NCI-H2081 treated with DMSO at 0.1 percent for 48 hours (cell line): ENCODE measurements around the gene PYCR2.
"Not testable (repeated sequence)": the region's sequence is repeated elsewhere in the genome, so short reads cannot be mapped to it uniquely, and the experiment has no call there.

Source experiments
- DNase-seq: peaks from one replicate; lab custom pipeline; 2025; lab: John Stamatoyannopoulos, UW

PYCR2 gene

DNA sequence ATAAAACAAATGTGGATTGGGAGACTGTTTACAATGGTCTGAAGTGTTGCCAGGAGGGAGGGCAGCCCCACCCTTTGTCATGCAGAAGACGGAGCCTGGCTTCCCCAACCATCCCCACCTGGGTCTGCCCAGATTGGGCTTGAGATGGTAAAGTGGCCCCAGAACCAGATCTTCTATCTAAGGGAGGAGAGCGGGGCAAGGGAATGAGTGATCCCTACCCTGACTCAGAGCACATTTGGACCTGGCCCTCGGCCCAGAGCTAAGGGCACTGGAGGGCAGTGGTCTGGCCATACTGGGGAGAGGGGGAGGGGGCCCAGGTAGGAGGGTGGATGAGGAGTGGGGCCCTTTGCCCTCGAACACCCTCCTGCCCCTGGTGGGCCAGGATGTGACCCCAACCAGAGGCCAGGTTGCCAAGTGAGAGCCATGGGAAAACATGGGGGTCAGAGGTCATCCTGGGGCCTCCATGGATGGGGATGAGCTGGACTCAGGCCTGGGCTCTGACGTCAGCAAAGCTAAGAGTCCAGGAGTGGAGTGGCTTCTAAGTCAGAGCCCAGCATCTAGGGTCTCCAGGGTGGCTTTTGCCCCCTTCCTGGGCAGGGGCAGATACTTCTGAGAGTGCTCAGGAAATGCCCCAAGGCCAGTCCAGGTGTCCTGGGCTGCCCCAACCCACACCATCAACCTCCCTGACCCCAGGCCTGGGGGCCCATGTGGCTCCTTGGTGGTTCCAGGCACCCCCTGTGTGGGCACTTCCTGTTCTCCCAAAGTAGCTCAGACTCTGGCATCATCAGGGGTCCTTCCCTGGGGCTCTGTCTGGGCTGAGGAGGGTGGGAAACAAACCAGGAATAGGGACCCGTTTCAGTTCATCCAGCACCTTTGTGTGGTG is 33.5 kb downstream of the PYCR2 start:
- no peak for DNase-seq

DNA sequence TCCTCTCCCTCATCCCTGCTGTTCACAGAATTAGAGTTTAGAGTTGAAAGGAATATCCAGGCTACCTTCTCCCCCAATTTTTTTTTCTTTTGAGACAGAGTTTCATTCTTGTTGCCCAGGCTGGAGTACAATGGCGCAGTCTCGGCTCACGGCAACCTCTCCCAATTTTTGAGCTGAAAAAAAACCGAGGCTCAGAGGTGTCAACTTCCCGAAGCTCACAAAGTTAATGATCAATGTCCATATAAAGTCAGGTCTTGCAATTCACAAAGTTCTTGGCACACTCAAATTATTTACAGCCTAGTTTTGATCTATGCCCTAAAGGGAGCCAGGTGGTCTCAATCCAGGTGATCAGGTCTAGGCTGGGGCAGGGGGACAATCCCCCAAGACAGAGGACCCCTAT is 34.3 kb downstream of the PYCR2 start:
- DNase-seq = no peak

DNA sequence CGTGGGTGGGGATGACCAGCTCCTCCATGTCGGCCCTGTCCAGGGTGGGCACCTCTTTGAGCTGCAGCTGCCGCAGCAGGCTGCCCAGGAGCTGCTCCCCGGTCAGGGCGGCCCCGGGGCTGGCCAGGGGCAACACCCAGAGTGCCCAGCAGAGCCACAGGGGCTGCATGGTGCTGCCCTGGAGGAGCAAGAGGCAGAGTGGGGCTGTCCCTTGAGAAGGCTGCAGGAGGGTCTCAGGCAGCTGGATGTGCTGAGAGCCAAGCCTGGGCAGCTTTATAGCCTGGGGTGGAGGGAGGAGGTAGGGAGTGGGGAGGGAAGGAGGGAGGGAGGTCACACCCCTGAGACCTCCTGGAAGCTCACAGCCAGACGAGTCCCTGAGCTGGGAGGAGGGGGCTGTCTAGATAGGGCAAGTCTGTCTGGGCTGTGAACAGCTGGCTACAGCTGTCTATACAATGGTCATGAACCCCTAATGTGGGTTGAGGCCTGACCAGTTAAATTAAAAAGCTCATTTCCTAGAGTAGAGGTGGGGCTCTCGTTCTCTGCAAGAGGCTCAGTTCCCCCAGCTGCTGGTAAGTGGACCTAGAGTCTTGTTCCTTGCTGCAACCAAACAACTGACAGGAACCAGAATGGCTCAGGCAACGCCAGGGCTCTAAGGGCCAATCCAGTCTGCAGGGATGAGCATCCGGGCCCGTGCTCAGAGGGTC is 35.0 kb downstream of the PYCR2 start, which contains the start of gene LEFTY1:
TSS of gene LEFTY1 (minus strand) at position 249 of the 704 bp plus-strand sequence. CDS start at position 169, 80 bp downstream.
- no peak for DNase-seq

- no peak for DNase-seq
Observed at GRCh38 chr1:225888289-225888897, 35.7 kb downstream of the PYCR2 start.

GRCh38 chr1:225887554-225888288 is 36.3 kb downstream of the PYCR2 start:
- DNase-seq = not testable (repeated sequence)

GRCh38 chr1:225887030-225887314 is 37.1 kb downstream of the PYCR2 start:
- DNase-seq = no peak

GRCh38 chr1:225886159-225887029 is 37.7 kb downstream of the PYCR2 start:
- no peak for DNase-seq

GRCh38 chr1:225885336-225885735 is 38.7 kb downstream of the PYCR2 start:
- no peak for DNase-seq

DNA sequence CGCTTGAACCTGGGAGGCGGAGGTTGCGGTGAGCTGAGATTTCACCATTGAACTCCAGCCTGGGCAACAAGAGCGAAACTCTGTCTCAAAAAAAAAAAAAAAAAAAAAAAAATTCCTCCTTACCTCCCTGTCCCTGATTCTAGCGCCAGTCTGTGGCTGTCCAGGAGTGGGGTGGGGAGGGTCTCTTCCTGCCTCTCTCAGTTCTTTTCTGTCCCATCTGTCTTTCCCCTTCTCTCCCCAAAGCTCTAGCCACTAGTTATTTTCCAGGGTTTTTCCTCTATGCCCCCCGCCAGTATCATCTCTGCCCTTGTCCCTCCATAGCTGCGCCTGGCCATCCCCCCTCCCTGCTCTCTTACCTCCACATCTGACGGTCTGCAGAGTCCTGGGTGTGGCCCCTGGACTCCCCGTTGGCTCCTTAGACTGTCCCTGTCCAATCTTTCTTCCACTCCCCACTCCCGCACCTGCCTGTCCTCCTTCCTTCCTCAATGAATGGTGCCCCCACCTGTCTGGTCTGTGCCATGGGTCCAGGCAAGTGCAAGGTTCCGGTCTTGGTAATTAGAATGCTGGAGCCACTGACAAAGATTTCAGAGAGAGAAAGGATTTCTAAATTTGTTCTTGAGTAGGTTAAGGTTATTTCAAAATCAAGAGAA is 40.3 kb downstream of the PYCR2 start:
- no peak for DNase-seq

DNA sequence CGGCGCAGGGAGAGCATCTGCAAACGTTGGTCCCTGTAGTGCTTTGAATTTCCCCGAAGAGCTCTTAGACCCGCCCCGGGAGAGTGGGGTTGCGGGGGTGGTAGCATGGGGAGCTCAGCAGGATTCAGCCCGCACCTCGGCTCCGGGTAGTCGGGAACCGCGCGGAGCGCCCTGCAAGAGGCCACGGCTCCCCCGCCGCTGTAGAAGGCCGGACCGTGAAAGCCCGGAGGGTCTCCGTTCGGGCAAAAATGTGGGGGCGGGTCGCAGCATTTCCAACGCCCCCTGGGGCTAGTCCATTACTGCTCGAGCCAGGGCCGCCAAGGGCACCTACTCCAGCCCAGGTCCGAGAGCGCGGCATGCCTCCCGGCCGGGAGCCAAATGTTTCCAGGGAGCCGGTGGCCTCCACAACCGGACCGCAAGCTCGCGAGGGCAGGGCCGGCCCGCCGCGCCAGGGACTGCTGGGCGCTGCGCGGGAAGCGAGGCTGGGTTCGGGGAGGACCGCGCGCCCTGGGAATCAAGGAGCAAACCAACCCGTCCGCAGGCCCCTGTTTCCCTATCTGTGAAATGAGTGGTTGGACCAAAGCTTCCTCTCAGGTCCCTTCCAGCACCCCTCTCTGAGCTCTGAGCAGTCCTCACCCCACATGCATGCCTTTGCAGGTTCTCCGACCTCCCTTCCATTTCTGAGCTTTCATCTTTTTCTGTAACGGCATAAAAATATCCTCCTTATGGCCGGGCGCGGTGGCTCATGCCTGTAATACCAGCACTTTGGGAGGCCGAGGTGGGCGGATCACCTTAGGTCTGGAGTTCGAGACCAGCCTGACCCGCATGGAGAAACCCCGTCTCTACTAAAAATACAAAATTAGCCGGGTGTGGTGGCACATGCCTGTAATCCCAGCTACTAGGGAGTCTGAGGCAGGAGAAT is 41.1 kb downstream of the PYCR2 start:
- no peak for DNase-seq

DNA sequence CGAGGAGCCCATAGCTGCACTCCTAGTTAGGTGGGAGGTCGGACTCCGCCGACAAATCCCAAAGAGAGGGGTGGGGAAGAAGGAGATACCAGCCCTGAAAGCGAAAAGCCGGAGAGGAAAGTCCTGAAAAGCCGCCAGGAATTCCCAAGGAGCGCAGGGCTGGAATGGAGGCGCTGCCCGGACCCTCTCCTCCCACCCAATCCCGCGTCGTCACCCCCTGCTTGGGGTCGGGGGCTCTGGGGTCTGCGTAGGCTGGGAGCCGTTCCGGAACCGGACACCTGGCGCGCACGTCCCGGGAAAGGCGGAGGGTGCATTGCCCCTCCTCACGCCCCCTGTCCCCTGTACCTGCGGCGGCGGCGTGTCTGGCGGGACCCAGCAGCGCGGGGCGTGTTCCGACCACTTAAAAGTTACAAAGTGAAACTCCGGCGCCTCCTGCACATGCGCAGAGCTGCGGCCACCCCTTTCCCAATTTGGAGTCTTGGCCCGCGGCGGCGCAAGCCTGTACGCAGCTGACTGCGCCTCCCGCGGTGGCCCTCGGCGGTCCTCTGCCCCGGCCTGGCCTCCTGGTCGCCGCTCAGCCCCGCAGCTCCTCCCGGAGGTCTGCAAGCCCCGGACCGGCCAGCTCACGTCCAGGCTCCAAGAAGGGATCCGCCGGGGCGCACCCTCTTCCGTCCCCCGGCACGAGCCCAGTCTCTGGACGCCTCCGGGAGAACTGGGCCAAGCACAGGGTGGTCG is 41.9 kb downstream of the PYCR2 start, which contains the start of gene TMEM63A:
TSS of gene TMEM63A (minus strand) at position 422 of the 735 bp plus-strand sequence. CDS start 4,800 bp downstream, outside the sequence.
- no peak for DNase-seq

DNA sequence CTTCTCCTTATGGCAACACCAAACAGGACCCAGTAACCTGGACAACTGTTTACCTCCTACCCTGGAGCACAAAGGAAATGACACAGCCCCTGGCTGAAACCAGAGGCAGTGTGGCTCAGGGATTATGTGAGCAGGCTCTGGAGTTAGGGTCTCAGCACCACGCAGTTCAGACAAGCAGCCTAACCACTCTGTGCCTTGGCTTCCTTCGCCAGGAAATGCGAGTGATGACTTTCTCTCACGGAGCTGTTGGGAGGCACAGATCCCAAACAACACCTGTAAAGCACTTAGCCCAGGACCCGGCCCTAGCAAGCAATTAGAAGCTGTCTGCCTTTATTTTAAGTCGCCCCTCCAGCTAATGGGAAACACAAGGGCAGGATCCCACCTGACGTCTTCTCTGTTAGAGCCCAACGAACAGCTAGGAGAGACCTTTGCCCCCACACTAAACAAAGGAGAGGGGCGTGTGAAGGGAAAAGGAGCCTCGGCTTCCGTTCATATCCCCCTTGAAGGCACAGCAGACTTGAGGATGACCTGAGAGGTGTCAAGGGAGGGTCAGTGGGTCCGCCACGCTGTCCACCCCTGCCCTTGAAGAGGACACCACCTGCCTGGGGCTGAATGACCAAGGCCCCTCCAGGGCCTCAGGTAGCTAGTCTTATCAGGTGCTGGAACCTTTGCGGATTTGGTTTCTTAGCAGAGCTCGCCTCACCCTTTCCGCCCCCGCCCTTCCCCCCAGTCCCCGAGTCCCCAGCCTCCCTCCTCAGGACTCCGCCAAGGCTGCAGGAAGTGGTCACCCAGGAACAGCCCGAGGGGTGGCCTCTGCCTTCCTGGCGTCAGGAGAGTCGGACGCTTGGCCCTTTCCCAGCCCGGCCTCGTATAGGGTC is 42.7 kb downstream of the PYCR2 start:
- no peak for DNase-seq

GRCh38 chr1:225880636-225881035 is 43.4 kb downstream of the PYCR2 start:
- no peak for DNase-seq

DNA sequence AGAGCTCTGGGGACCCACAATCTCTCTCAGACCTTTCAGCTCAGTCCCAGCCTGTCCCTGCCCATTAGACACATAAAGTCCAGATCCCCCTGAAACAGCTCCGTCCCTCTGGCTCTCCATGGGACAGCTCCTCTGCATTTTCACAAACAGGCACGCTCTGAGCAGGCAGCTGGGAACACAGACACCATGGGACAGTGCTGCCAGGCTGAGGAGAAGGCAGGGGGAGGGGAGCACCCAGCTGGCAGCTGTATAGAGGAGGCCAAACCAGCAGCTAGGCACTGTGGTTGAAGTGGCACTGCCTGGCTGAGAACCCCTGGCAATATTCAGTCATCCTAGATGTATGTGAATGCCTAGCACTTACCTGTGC is 43.8 kb downstream of the PYCR2 start:
- DNase-seq = no peak

DNA sequence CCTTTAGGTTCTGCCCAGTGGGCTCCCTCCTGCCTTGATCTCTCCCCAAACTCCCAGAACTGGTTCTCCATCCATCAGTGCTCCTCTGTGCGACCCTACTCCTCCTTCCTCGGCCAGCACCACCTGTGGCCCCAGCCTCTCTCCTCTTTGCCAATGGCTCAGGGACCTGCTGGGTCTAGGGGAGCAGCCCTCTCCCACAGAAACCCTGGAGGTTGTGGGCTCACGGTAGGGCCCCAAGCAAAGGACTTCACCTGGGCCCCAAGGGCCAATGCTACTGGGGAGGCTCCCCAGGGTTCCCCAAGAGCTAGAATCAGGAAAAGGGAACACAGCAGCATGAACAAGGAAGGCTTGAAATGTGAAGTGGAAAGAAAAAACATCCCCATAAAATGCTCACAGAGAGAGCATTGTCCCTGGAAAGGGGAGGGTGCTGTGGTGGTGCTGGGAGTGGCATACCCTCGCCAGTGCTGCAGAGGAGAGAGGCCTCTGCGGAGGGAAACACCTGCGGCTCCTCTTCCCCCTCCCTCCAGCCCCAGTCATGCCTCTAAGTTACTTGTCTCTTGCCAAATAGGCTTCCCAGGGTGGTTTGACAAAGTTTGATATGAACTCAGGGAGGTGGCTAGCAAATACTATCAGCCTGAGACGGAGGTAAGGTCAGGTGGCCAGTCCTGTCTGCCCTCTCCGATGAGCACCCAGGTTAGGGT is 44.4 kb downstream of the PYCR2 start:
- no peak for DNase-seq

GRCh38 chr1:225878282-225878681 is 45.8 kb downstream of the PYCR2 start:
- no peak for DNase-seq

GRCh38 chr1:225877580-225877979 is 46.5 kb downstream of the PYCR2 start:
- DNase-seq = no peak
